SJCRH30 (cell line): Measurements from ENCODE around the gene SLC35E1. TPM values are rescaled to one million over a fixed set of nuclear protein-coding genes. Genes with fewer than 3 reads are reported as not detected.

Experiments
- DNase-seq, 2 experiments: peaks; one replicate each; pipeline ENCODE4 v3.0.0-alpha.2; 2015 to 2020
- H3K27ac ChIP-seq: fragments of 250-450 bp; sonication (Bioruptor Pico); 2 replicates; pipeline ENCODE4 v1.5.1; 2020; ENCODE audit warnings: mild to moderate bottlenecking, moderate library complexity
- H3K27me3 ChIP-seq: fragments of 250-450 bp; sonication (Bioruptor Pico); 2 replicates; pipeline ENCODE4 v1.5.1; 2020; ENCODE audit warnings: mild to moderate bottlenecking, moderate library complexity
- H3K36me3 ChIP-seq: fragments of 250-450 bp; sonication (Bioruptor Pico); 2 replicates; pipeline ENCODE4 v1.5.1; 2020; ENCODE audit warnings: mild to moderate bottlenecking, moderate library complexity
- H3K4me1 ChIP-seq: fragments of 250-450 bp; sonication (Bioruptor Pico); 2 replicates; pipeline ENCODE4 v1.5.1; 2020; ENCODE audit warnings: mild to moderate bottlenecking, moderate library complexity
- H3K4me3 ChIP-seq: fragments of 250-450 bp; sonication (Bioruptor Pico); 2 replicates; pipeline ENCODE4 v1.5.1; 2020; ENCODE audit warnings: mild to moderate bottlenecking, moderate library complexity
- H3K9me3 ChIP-seq: fragments of 250-450 bp; sonication (Bioruptor Pico); replicated peaks from 2 replicates; pipeline ENCODE4 v1.5.1; 2020; ENCODE audit warnings: mild to moderate bottlenecking, moderate library complexity
- total RNA-seq: library from RNA; depleted of rRNA; stranded (reverse); fragments of >200 nt; shearing (Covaris generic); gene quantifications from 2 replicates; pipeline ENCODE4 v1.2.3, GENCODE V29; 2014; rRNA removed

Gene SLC35E1
- 40.8 and 40.9 TPM in 2 replicates for total RNA-seq

GRCh38 chr19:16572332-16573211, at the start of gene SLC35E1:
SLC35E1 (minus strand) TSS chr19:16572415; CDS start chr19:16572364, 51 bp downstream.
- H3K27me3 ChIP-seq = no peaks in the 10 kb centered on the region
- peaks cover 12% of the 10 kb centered on the region for H3K4me1 ChIP-seq
- peak within 1 kb of the TSS; percentile 50 for H3K27ac ChIP-seq
- DNase-seq = peak; percentile 97 to 98
- H3K36me3 ChIP-seq = peaks cover 22% of the 10 kb centered on the region
- no peaks in the 10 kb centered on the region for H3K9me3 ChIP-seq
- peak within 1 kb of the TSS; percentile 93 for H3K4me3 ChIP-seq

DNA sequence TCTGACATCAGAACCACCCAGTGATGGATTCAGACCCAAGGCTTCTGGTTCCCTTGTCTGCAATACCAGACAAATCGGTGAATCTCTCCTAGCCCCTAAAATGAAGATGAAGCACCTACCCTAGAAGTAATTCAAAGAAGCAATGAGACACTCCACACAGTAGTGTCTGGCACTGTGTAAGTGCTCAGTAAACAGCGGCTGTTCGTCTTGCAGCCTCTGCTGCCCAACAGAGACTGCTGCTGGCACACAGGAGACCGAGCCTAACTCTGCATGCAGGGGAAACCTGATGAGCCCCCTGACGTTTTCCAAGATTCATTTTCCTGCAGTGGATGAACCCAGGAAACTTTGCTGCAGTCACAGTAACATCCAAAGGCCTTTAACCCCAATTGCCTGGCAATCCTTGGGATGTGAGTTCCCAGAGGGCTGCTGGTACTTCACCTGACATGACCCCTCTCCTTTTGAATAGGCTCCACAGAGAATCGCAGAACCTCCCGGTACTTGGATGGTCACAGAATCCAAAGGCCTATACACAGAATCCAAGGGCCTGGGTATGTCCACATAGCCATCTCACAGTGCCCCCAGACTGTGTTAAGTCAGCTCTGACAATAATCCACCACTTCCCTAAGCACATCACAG, 49.1 kb upstream of the SLC35E1 start:
- Histone ChIP-seq H3K27me3 (no peaks in the 10 kb centered on the region), H3K36me3 (peaks cover 9% of the 10 kb centered on the region; the same call in 1 of the 2 replicates), H3K4me1 (no peaks in the 10 kb centered on the region), H3K9me3 (no peaks in the 10 kb centered on the region), H3K27ac (no peak overlapping the region), H3K4me3 (no peak overlapping the region)
- DNase-seq = no peak

- Histone ChIP-seq H3K4me3 (no peak overlapping the region), H3K9me3 (no peaks in the 10 kb centered on the region), H3K27me3 (no peaks in the 10 kb centered on the region), H3K4me1 (no peaks in the 10 kb centered on the region), H3K36me3 (peaks cover 9% of the 10 kb centered on the region; the same call in 1 of the 2 replicates), H3K27ac (no peak overlapping the region)
- no peak for DNase-seq
These were observed 48.4 kb upstream of the SLC35E1 start for GRCh38 chr19:16620584-16620983.

- Histone ChIP-seq H3K9me3 (no peaks in the 10 kb centered on the region), H3K36me3 (peaks cover 9% of the 10 kb centered on the region; the same call in 1 of the 2 replicates), H3K4me3 (no peak overlapping the region), H3K4me1 (no peaks in the 10 kb centered on the region), H3K27ac (no peak overlapping the region), H3K27me3 (no peaks in the 10 kb centered on the region)
- DNase-seq = no peak
These were observed 47.8 kb upstream of the SLC35E1 start for GRCh38 chr19:16620018-16620417.

DNA sequence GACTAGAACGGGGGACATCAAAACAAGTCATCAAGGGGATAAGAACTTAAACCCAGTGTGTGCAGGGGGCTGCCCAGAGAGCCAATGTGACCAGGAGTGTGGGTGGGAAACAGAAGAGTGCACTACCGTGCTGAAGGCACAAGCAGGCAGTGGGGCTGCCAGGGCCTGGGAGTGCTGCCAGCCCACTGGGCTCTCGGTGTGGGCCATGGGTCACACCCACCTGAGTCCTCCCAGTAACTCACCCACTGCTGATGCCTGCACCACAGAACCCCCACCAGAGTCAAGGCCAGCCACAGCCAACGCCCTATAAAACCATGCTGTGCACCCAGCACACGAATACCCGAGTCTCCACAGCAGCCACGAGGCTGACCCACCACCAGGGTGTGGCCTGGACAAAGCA, 47.2 kb upstream of the SLC35E1 start:
- H3K36me3 ChIP-seq = peaks cover 5% of the 10 kb centered on the region; the same call in 1 of the 2 replicates
- H3K27ac ChIP-seq = no peak overlapping the region
- H3K9me3 ChIP-seq = no peaks in the 10 kb centered on the region
- no peak for DNase-seq
- H3K4me1 ChIP-seq = no peaks in the 10 kb centered on the region
- H3K27me3 ChIP-seq = no peaks in the 10 kb centered on the region
- no peak overlapping the region for H3K4me3 ChIP-seq

DNA sequence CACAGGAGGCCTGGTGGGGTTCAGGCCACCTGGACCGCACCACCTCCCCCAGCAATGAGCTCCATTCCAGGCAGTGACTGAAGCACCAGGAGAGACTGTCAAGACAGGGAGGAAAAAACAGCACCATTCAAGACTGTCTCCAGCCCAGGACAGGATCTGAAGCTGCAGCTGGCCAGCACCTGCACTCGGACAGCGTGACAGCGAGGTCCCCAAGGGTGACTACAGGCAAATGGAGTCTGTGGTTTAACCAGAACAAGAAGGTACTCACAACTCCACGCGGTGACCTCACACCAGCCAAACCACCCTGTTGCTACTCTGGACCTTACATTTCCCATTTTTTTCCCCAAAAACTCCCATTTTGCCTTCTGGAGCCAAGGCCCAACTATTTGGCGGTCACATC, 46.0 kb upstream of the SLC35E1 start:
- Histone ChIP-seq H3K27me3 (no peaks in the 10 kb centered on the region), H3K27ac (no peak overlapping the region), H3K9me3 (no peaks in the 10 kb centered on the region), H3K4me1 (no peaks in the 10 kb centered on the region), H3K4me3 (no peak overlapping the region), H3K36me3 (peaks cover 1% of the 10 kb centered on the region; the same call in 1 of the 2 replicates)
- no peak for DNase-seq

GRCh38 chr19:16615808-16616207, 43.6 kb upstream of the SLC35E1 start:
- peak in 1 of 2 experiments; percentile 38 for DNase-seq
- no peak overlapping the region for H3K27ac ChIP-seq

GRCh38 chr19:16614941-16615340, 42.7 kb upstream of the SLC35E1 start:
- no peaks in the 10 kb centered on the region for H3K27me3 ChIP-seq
- no peak for DNase-seq
- H3K36me3 ChIP-seq = no peaks in the 10 kb centered on the region
- H3K27ac ChIP-seq = no peak overlapping the region
- no peak overlapping the region for H3K4me3 ChIP-seq
- no peaks in the 10 kb centered on the region for H3K9me3 ChIP-seq
- no peaks in the 10 kb centered on the region for H3K4me1 ChIP-seq

More at GRCh38 chr19:16615808-16616207, 43.6 kb upstream of the SLC35E1 start:
- H3K36me3 ChIP-seq = no peaks in the 10 kb centered on the region
- H3K4me1 ChIP-seq = no peaks in the 10 kb centered on the region
- no peak overlapping the region for H3K4me3 ChIP-seq
- H3K9me3 ChIP-seq = no peaks in the 10 kb centered on the region
- H3K27me3 ChIP-seq = no peaks in the 10 kb centered on the region

- H3K4me1 ChIP-seq = no peaks in the 10 kb centered on the region
- H3K27me3 ChIP-seq = no peaks in the 10 kb centered on the region
- no peak for DNase-seq
- H3K27ac ChIP-seq = no peak overlapping the region
- H3K4me3 ChIP-seq = no peak overlapping the region
- H3K9me3 ChIP-seq = no peaks in the 10 kb centered on the region
- no peaks in the 10 kb centered on the region for H3K36me3 ChIP-seq
These were observed 41.6 kb upstream of the SLC35E1 start for GRCh38 chr19:16613841-16614240.

- Histone ChIP-seq H3K4me1 (no peaks in the 10 kb centered on the region), H3K27me3 (no peaks in the 10 kb centered on the region), H3K9me3 (no peaks in the 10 kb centered on the region), H3K36me3 (no peaks in the 10 kb centered on the region), H3K27ac (no peak overlapping the region), H3K4me3 (no peak overlapping the region)
- no peak for DNase-seq
These were observed 40.4 kb upstream of the SLC35E1 start for GRCh38 chr19:16612636-16613035.

- Histone ChIP-seq H3K36me3 (no peaks in the 10 kb centered on the region), H3K4me3 (no peak overlapping the region), H3K27ac (no peak overlapping the region), H3K9me3 (no peaks in the 10 kb centered on the region), H3K27me3 (no peaks in the 10 kb centered on the region), H3K4me1 (peaks cover 3% of the 10 kb centered on the region)
- no peak for DNase-seq
These were observed 38.9 kb upstream of the SLC35E1 start for GRCh38 chr19:16611121-16611520.

- H3K4me3 ChIP-seq = no peak overlapping the region
- H3K36me3 ChIP-seq = no peaks in the 10 kb centered on the region
- H3K4me1 ChIP-seq = peaks cover 11% of the 10 kb centered on the region
- H3K9me3 ChIP-seq = no peaks in the 10 kb centered on the region
- H3K27ac ChIP-seq = no peak overlapping the region
- DNase-seq = no peak
- H3K27me3 ChIP-seq = no peaks in the 10 kb centered on the region
These were observed 37.4 kb upstream of the SLC35E1 start for GRCh38 chr19:16609511-16610200.

DNA sequence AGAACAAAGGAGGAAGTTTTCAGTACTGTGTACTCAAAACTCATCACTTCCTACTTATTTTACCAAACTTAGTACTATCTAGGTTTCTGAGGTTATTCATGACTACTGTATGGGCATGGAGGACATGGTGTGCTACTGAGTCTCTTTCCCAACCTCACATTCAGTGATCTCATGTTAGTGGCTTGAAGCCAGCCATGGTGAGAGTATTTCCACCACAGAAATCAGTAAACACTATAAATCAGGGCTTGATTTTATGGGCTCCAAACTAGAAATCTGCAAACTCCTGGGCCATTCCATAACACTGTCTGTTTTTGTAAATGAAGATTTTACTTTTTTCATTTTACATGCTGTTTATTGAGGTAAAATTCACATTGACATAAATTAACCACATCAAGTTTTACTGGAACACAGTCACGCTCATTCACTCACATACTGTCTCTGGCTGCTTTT, 36.1 kb upstream of the SLC35E1 start:
- Histone ChIP-seq H3K36me3 (no peaks in the 10 kb centered on the region), H3K4me1 (peaks cover 11% of the 10 kb centered on the region), H3K9me3 (no peaks in the 10 kb centered on the region), H3K27ac (no peak overlapping the region), H3K27me3 (no peaks in the 10 kb centered on the region), H3K4me3 (no peak overlapping the region)
- no peak for DNase-seq

DNA sequence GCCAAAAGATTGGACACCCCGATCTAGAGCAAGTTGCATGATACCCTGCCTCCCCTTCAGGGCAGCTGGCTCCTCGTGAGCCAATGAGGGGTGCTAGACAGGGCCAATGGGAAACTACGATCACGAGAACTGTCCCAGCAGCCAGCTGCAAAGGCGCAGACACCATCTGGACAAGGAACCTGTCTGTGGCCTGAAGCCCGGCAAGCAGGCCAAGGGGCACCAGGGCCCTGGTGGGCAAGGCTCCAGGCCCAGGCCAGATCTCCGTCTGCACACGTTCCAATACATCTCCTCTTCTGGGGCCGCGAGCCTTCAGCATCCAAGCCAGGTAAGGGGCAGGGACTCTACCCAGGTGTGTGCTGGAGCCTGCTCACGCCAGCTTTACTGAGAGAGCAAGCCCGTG, 35.6 kb upstream of the SLC35E1 start:
- Histone ChIP-seq H3K4me3 (no peak overlapping the region), H3K4me1 (peaks cover 11% of the 10 kb centered on the region), H3K27me3 (no peaks in the 10 kb centered on the region), H3K36me3 (no peaks in the 10 kb centered on the region), H3K9me3 (no peaks in the 10 kb centered on the region), H3K27ac (no peak overlapping the region)
- no peak for DNase-seq

GRCh38 chr19:16605553-16605994, 33.4 kb upstream of the SLC35E1 start:
- H3K4me1 ChIP-seq = peaks cover 11% of the 10 kb centered on the region
- no peaks in the 10 kb centered on the region for H3K9me3 ChIP-seq
- peak overlapping the region; percentile 44; the same call in 1 of the 2 replicates for H3K27ac ChIP-seq
- no peak overlapping the region for H3K4me3 ChIP-seq
- H3K27me3 ChIP-seq = no peaks in the 10 kb centered on the region
- H3K36me3 ChIP-seq = no peaks in the 10 kb centered on the region
- DNase-seq = peak; percentile 84 to 87
